ENCODE measurements around the gene ABCA13. TPM values are rescaled to one million over a fixed set of nuclear protein-coding genes. Genes with fewer than 3 reads are reported as not detected.

The ABCA13 gene
- total and polyA plus RNA-seq, 2 of the 4 experiments (the other 2 are of a cell fraction), result under 0.01 to 0.07 TPM

DNA sequence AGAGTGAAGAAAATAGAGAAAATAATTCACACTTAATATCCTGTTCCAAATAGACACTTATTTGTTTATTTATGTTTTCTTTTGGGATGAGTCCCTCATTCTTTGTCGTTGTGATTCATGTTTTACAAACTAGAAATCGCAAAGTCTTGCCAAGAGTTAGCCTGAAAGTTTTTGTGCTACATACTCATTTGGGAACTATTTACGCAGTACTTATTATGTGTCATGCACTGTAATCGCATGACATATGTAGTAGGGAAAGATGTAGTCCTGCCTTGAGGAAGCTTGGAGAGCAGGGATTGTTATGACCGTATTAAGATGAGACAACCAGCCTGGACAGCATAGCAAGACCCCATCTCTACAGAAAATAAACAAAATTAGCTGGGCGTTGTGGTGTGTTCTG, 189.3 kb downstream of the ABCA13 start:
- no peak overlapping the region for H2AFZ ChIP-seq (replicated peaks; ENCODE audit: low read length, poor library complexity)
- intact Hi-C loops (cut with micrococcal nuclease) (no loop called here), in situ Hi-C loops (cut with MboI; ENCODE audit: low sequenced_read_pairs) (no loop called here), dilution Hi-C loops (cut with HindIII; ENCODE audit: low sequenced_read_pairs, unreplicated experiment) (no loop called here)
- no peaks in the 10 kb centered on the region for H3K9me3 ChIP-seq (ENCODE audit: control insufficient read depth, insufficient read depth, low read length)
- no peak overlapping the region for H2AK9ac ChIP-seq (replicated peaks; ENCODE audit: low read depth, low read length, poor library complexity)
- H3K27me3 ChIP-seq (ENCODE audit: control insufficient read depth, insufficient read depth, low read length), result no peaks in the 10 kb centered on the region
- H3K36me3 ChIP-seq (ENCODE audit: control insufficient read depth, insufficient read depth, low read length), result no peaks in the 10 kb centered on the region
- no peak overlapping the region for H2BK20ac ChIP-seq (ENCODE audit: low read depth, low read length)
- H3K18ac ChIP-seq (ENCODE audit: low read depth, low read length), result no peak overlapping the region
- no peaks in the 10 kb centered on the region for H4K20me1 ChIP-seq (ENCODE audit: insufficient read depth, low read length)
- WGBS, 2 experiments (ENCODE audit: extremely low coverage in 2 of 2, insufficient read length in 1 of 2), result 80% methylated on average over 2 of the region's 6 CpGs; no CpG with 5 or more reads in 1 of the 2 experiments
- no peak overlapping the region for H4K91ac ChIP-seq (ENCODE audit: insufficient read depth, low read depth, low read length)
- ChIA-PET CTCF (no interaction called here), POLR2A (ENCODE audit: unreplicated experiment) (no interaction called here)
- no peak overlapping the region for H2BK120ac ChIP-seq (ENCODE audit: low read depth, low read length)
- no peaks in the 10 kb centered on the region for H3K4me1 ChIP-seq (ENCODE audit: control insufficient read depth, insufficient read depth, low read length)
- no TSS peak for BruUV-seq (replicated peaks)
- TF ChIP-seq CHD1 (IDR thresholded peaks at IDR 0.05; ENCODE audit: low read depth, low read length) (no peak), SMC3 (IDR thresholded peaks at IDR 0.05; ENCODE audit: low read depth, low read length) (no peak), RFX5 (IDR thresholded peaks at IDR 0.05; ENCODE audit: low read depth, low read length) (no peak), BHLHE40 (IDR thresholded peaks at IDR 0.05; ENCODE audit: low read depth, low read length) (no peak), MXI1 (IDR thresholded peaks at IDR 0.05; ENCODE audit: borderline replicate concordance, low read depth, low read length) (no peak), NFE2L2 (IDR thresholded peaks at IDR 0.05; ENCODE audit: low read depth, low read length) (no peak), FOS (IDR thresholded peaks at IDR 0.05; ENCODE audit: low read depth, low read length) (no peak), CEBPB (IDR thresholded peaks at IDR 0.05; ENCODE audit: low read depth, low read length) (no peak), MAZ (IDR thresholded peaks at IDR 0.05; ENCODE audit: borderline replicate concordance, low read depth, low read length) (no peak), POLR2A (IDR thresholded peaks at IDR 0.05; ENCODE audit: low read depth, low read length) (no peak), MAFK (IDR thresholded peaks at IDR 0.05; ENCODE audit: low read depth, low read length) (no peak), RCOR1 (IDR thresholded peaks at IDR 0.05; ENCODE audit: insufficient replicate concordance, low read length) (no peak), RAD21 (IDR thresholded peaks at IDR 0.05; ENCODE audit: low read length) (no peak)
- TF ChIP-seq, protein P1, sequence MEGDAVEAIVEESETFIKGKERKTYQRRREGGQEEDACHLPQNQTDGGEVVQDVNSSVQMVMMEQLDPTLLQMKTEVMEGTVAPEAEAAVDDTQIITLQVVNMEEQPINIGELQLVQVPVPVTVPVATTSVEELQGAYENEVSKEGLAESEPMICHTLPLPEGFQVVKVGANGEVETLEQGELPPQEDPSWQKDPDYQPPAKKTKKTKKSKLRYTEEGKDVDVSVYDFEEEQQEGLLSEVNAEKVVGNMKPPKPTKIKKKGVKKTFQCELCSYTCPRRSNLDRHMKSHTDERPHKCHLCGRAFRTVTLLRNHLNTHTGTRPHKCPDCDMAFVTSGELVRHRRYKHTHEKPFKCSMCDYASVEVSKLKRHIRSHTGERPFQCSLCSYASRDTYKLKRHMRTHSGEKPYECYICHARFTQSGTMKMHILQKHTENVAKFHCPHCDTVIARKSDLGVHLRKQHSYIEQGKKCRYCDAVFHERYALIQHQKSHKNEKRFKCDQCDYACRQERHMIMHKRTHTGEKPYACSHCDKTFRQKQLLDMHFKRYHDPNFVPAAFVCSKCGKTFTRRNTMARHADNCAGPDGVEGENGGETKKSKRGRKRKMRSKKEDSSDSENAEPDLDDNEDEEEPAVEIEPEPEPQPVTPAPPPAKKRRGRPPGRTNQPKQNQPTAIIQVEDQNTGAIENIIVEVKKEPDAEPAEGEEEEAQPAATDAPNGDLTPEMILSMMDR (conservative IDR thresholded peaks at IDR 0.05; ENCODE audit: low read depth, low read length), result no peak
- TF ChIP-seq, protein P2, sequence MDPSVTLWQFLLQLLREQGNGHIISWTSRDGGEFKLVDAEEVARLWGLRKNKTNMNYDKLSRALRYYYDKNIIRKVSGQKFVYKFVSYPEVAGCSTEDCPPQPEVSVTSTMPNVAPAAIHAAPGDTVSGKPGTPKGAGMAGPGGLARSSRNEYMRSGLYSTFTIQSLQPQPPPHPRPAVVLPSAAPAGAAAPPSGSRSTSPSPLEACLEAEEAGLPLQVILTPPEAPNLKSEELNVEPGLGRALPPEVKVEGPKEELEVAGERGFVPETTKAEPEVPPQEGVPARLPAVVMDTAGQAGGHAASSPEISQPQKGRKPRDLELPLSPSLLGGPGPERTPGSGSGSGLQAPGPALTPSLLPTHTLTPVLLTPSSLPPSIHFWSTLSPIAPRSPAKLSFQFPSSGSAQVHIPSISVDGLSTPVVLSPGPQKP (IDR thresholded peaks at IDR 0.05; ENCODE audit: borderline replicate concordance, low read depth, low read length), result no peak
- TF ChIP-seq, protein P3, sequence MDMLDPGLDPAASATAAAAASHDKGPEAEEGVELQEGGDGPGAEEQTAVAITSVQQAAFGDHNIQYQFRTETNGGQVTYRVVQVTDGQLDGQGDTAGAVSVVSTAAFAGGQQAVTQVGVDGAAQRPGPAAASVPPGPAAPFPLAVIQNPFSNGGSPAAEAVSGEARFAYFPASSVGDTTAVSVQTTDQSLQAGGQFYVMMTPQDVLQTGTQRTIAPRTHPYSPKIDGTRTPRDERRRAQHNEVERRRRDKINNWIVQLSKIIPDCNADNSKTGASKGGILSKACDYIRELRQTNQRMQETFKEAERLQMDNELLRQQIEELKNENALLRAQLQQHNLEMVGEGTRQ (IDR thresholded peaks at IDR 0.05; ENCODE audit: low read depth, low read length), result no peak
- H3K9me1 ChIP-seq (ENCODE audit: insufficient read depth, low read length), result no peaks in the 10 kb centered on the region; the same call in 1 of the 2 replicates
- H3K79me1 ChIP-seq (ENCODE audit: low read depth in 1 of 2, low read length in 2 of 2), result no peaks in the 10 kb centered on the region
- H4K8ac ChIP-seq (ENCODE audit: low read depth in 2 of 2, low read length in 2 of 2), result no peak overlapping the region
- no peak overlapping the region for H3K23ac ChIP-seq (ENCODE audit: low read depth, low read length)
- H3K4me3 ChIP-seq (ENCODE audit: insufficient read depth, low read depth, low read length), result no peak overlapping the region
- no peak overlapping the region for H3K9ac ChIP-seq (ENCODE audit: low read depth, low read length)
- peak; percentile 19 for DNase-seq
- H3K56ac ChIP-seq (ENCODE audit: extremely low read depth, insufficient read depth, low read length), result no peak overlapping the region
- no peak overlapping the region for H4K5ac ChIP-seq (ENCODE audit: low read depth, low read length)
- H2BK5ac ChIP-seq (ENCODE audit: low read depth, low read length, poor library complexity, severe bottlenecking), result no peak overlapping the region
- H3K27ac ChIP-seq (ENCODE audit: insufficient read depth, low read length), result no peak overlapping the region
- H3K14ac ChIP-seq (replicated peaks; ENCODE audit: low read depth, low read length), result no peak overlapping the region
- no peak for ATAC-seq (ENCODE audit: low read depth)
- no peak overlapping the region for H2BK15ac ChIP-seq (ENCODE audit: low read depth, low read length)
- H3K4me2 ChIP-seq (ENCODE audit: low read depth, low read length), result no peak overlapping the region
- no peak overlapping the region for H2AK5ac ChIP-seq (ENCODE audit: low read depth, low read length)
- H3K4ac ChIP-seq (ENCODE audit: low read depth, low read length), result no peak overlapping the region
